Ishikawa (cell line): Measurements from ENCODE around the gene SHISAL1.

Experiments
- CEBPB ChIP-seq: IDR thresholded peaks from 2 replicates; pipeline ENCODE4 v1.6.1; 2012
- CREB1 ChIP-seq: IDR thresholded peaks from 2 replicates; pipeline ENCODE4 v1.6.1; 2012; ENCODE audit warnings: low read depth
- EGR1 ChIP-seq: IDR thresholded peaks from 2 replicates; pipeline ENCODE4 v1.6.1; 2012
- EP300 ChIP-seq: IDR thresholded peaks from 2 replicates; pipeline ENCODE4 v1.6.1; 2012; ENCODE audit warnings: borderline replicate concordance
- FOXM1 ChIP-seq: IDR thresholded peaks from 2 replicates; pipeline ENCODE4 v1.6.1; 2012; ENCODE audit warnings: low read depth, borderline replicate concordance
- NFIC ChIP-seq: IDR thresholded peaks from 2 replicates; pipeline ENCODE4 v1.6.1; 2012
- RAD21 ChIP-seq: IDR thresholded peaks from 2 replicates; pipeline ENCODE4 v1.6.1; 2012; ENCODE audit warnings: low read depth
- TAF1 ChIP-seq: IDR thresholded peaks from 2 replicates; pipeline ENCODE4 v1.6.1; 2012; ENCODE audit warnings: low read depth, mild to moderate bottlenecking
- TCF12 ChIP-seq: IDR thresholded peaks from 2 replicates; pipeline ENCODE4 v1.6.1; 2012; ENCODE audit warnings: low read depth
- TEAD4 ChIP-seq: IDR thresholded peaks from 2 replicates; pipeline ENCODE4 v1.6.1; 2012
- YY1 ChIP-seq: IDR thresholded peaks from 2 replicates; pipeline ENCODE4 v1.6.1; 2012; ENCODE audit warnings: low read depth
- ZBTB7A ChIP-seq: IDR thresholded peaks from 2 replicates; pipeline ENCODE4 v1.6.1; 2012; ENCODE audit warnings: low read depth
- TF ChIP-seq, protein P1 (sequence below): IDR thresholded peaks from 2 replicates; pipeline ENCODE4 v1.6.1; 2012
- TF ChIP-seq, protein P2 (sequence below): IDR thresholded peaks from 2 replicates; pipeline ENCODE4 v1.6.1; 2012
- TF ChIP-seq, protein P3 (sequence below): IDR thresholded peaks from 2 replicates; pipeline ENCODE4 v1.6.1; 2012; ENCODE audit warnings: low read depth, mild to moderate bottlenecking

The SHISAL1 gene

DNA sequence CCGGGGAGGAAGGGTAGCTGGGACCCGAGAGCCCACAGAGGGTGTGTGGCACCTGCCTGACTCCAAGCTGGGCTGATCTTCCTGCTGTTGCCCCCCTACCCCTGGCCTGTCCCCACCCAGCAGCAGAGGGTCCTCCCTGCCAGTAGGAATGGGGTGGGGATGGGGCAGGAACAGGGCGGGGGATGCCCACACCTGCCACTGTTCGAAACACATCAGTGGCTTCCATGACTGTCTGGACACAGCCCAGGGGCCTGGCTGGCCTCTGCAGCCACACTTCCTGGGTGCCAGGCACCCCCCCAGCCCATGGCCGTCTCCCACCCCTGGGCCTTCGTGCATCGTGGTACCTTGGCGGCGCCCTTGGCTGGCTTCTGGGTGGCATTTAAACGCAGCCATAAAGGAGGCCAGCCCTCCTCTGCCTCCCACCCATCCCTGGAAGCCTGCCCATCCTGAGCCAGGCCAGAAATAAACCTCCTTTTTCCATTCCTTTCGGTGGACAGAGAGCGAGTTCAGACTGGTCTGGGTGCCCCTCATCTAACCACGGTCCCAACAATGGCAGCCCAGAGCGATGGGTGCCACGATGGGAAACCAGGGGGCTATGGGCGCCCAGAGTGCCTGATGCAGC lies 745 bp upstream of the SHISAL1 start:
- TF ChIP-seq CEBPB (no peak), EGR1 (no peak), TCF12 (no peak), EP300 (no peak), ZBTB7A (no peak), FOXM1 (no peak), TEAD4 (no peak), CREB1 (no peak)
- TF ChIP-seq, protein P1, sequence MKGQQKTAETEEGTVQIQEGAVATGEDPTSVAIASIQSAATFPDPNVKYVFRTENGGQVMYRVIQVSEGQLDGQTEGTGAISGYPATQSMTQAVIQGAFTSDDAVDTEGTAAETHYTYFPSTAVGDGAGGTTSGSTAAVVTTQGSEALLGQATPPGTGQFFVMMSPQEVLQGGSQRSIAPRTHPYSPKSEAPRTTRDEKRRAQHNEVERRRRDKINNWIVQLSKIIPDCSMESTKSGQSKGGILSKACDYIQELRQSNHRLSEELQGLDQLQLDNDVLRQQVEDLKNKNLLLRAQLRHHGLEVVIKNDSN = no peak
- TF ChIP-seq, protein P2, sequence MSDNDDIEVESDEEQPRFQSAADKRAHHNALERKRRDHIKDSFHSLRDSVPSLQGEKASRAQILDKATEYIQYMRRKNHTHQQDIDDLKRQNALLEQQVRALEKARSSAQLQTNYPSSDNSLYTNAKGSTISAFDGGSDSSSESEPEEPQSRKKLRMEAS = no peak
- TF ChIP-seq, protein P3, sequence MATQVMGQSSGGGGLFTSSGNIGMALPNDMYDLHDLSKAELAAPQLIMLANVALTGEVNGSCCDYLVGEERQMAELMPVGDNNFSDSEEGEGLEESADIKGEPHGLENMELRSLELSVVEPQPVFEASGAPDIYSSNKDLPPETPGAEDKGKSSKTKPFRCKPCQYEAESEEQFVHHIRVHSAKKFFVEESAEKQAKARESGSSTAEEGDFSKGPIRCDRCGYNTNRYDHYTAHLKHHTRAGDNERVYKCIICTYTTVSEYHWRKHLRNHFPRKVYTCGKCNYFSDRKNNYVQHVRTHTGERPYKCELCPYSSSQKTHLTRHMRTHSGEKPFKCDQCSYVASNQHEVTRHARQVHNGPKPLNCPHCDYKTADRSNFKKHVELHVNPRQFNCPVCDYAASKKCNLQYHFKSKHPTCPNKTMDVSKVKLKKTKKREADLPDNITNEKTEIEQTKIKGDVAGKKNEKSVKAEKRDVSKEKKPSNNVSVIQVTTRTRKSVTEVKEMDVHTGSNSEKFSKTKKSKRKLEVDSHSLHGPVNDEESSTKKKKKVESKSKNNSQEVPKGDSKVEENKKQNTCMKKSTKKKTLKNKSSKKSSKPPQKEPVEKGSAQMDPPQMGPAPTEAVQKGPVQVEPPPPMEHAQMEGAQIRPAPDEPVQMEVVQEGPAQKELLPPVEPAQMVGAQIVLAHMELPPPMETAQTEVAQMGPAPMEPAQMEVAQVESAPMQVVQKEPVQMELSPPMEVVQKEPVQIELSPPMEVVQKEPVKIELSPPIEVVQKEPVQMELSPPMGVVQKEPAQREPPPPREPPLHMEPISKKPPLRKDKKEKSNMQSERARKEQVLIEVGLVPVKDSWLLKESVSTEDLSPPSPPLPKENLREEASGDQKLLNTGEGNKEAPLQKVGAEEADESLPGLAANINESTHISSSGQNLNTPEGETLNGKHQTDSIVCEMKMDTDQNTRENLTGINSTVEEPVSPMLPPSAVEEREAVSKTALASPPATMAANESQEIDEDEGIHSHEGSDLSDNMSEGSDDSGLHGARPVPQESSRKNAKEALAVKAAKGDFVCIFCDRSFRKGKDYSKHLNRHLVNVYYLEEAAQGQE = no peak

DNA sequence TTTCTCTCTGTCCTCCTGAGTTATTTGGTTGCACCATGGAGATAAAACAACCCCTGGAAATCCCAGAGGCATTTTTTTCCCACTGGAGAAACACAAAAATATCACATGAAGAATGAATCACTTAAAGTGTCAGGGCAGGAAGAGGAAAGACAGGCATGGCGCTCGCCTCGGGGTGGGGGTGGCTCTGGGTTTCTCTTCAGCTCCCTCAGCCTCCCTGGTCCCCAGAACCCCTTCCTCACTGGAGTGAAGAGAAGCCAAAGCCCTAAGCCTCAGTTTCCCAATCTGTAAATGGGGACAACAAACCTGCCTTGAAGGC lies 938 bp downstream of the SHISAL1 start:
- TF ChIP-seq, protein P1 = no peak
- TF ChIP-seq, protein P3 = no peak
- TF ChIP-seq RAD21 (no peak), EGR1 (no peak), TAF1 (no peak), EP300 (no peak), FOXM1 (no peak), ZBTB7A (no peak), CREB1 (no peak), CEBPB (no peak), YY1 (no peak), NFIC (no peak), TCF12 (no peak), TEAD4 (no peak)
- TF ChIP-seq, protein P2 = no peak

DNA sequence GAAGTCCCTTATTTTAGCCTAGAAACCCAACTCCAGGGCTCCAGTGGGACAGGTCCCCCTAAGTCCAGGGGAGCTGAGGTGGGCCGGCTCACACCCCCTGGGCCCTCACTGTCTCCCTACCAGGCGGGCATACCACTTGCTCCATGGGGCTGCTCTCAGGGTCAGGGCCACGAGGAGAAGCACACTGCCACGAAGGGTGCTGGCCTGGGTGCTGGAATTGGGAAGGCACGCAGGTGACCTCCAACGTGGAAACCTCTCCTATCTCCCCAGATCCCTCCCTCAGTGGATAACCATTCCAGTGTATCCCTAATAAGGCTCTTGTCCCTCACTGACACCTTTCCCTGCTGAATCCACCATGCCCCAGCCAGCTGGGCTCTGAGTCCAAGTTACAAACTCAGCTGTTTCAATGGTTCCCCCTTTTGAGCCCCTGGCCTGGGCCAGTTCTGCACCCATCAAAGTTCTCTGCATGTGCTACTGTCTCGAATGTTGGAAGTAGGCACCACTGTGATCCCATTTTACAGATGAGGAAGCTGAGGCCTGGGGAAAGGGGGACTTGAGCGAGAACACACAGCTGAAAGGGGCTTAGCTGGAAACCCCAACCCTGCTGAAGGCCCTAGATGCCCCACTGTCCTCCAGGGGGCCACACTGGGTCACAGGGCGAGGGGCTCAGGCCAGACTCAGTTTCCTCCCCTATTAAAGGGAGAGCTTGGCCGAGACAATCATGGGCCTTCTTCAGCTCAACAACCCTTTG lies 1.5 kb downstream of the SHISAL1 start:
- TF ChIP-seq, protein P3 = peak; percentile 68
- TF ChIP-seq NFIC = no peak
- TF ChIP-seq, protein P1 = no peak
- TF ChIP-seq RAD21 = no peak

DNA sequence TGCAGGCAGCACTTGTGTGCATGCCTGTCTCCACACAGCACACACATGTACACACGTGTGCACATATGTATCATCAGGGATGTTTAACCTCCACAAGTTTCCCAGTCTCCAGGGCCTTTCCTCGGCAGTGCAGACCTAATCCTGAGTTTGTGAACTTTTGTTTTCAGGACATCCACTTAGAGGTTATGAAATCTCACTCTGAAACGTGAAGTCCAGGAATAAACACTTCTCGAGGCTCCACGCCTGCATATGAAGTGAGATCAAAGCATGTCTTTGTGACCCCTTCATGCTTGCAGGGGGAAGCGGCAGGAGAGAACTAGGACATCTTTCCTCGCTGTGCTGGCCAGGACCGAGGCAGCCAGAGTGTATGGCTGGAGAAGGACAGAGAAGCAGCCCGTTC lies 3.1 kb downstream of the SHISAL1 start:
- no peak for TF ChIP-seq ZBTB7A
- TF ChIP-seq TCF12 = no peak
- TF ChIP-seq TAF1 = no peak
- TF ChIP-seq, protein P3 = no peak
- TF ChIP-seq FOXM1 = no peak
- TF ChIP-seq CEBPB = no peak
- TF ChIP-seq EGR1 = no peak
- TF ChIP-seq EP300 = no peak
- no peak for TF ChIP-seq CREB1
- no peak for TF ChIP-seq RAD21
- TF ChIP-seq TEAD4 = no peak
- TF ChIP-seq, protein P2 = no peak
- no peak for TF ChIP-seq NFIC
- TF ChIP-seq YY1 = no peak
- TF ChIP-seq, protein P1 = no peak
